CD14-positive monocyte (primary cell): ENCODE measurements around the gene TMEM132D. TPM values are rescaled to one million over a fixed set of nuclear protein-coding genes. Genes with fewer than 3 reads are reported as not detected.

Experiments
- DNase-seq, 3 donors: peaks; one replicate each; pipeline ENCODE4 v3.0.0-alpha.2; 2011 to 2022
- H2AFZ ChIP-seq: 2 replicates; pipeline ENCODE4 v1.6.0; 2012; ENCODE audit warnings: mild to moderate bottlenecking, low read depth, low read length, inconsistent platforms; ENCODE audit not compliant: insufficient read depth, poor library complexity, severe bottlenecking
- H3K27ac ChIP-seq, 2 donors: 1 replicate in 1 of 2; 2 replicates in 1 of 2; pipeline ENCODE4 v1.5.1; 2012 to 2013; ENCODE audit warnings: low read length in 2 of 2, control low read depth in 1 of 2, inconsistent platforms in 1 of 2, low read depth in 1 of 2, mild to moderate bottlenecking in 1 of 2
- H3K27me3 ChIP-seq, 2 donors: one replicate each; pipeline versions ENCODE4 v1.6.0 to v1.6.1; 2011 to 2013; ENCODE audit warnings: low read length in 2 of 2; ENCODE audit not compliant: control insufficient read depth in 2 of 2, insufficient read depth in 2 of 2
- H3K36me3 ChIP-seq, 2 donors: replicated peaks in 1 of 2; 1 replicate in 1 of 2; 2 replicates in 1 of 2; pipeline versions ENCODE4 v1.5.1 to v1.6.1; 2012 to 2013; ENCODE audit warnings: low read length in 2 of 2, control low read depth in 1 of 2, inconsistent platforms in 1 of 2, mild to moderate bottlenecking in 1 of 2; ENCODE audit not compliant: insufficient read depth in 2 of 2, control insufficient read depth in 1 of 2
- H3K4me1 ChIP-seq, 2 donors: 1 replicate in 1 of 2; 2 replicates in 1 of 2; pipeline versions ENCODE4 v1.5.1 to v1.6.1; 2012 to 2013; ENCODE audit warnings: low read length in 2 of 2, control low read depth in 1 of 2, inconsistent platforms in 1 of 2, mild to moderate bottlenecking in 1 of 2, moderate library complexity in 1 of 2; ENCODE audit not compliant: insufficient read depth in 2 of 2, control insufficient read depth in 1 of 2
- H3K4me2 ChIP-seq: replicated peaks from 2 replicates; pipeline ENCODE3; 2012; ENCODE audit warnings: low read length, moderate library complexity, mild to moderate bottlenecking; ENCODE audit not compliant: poor library complexity, severe bottlenecking; ENCODE audit errors: extremely low read depth
- H3K4me3 ChIP-seq, 3 experiments: fragments of 200-600 bp in 1 of 3; sonication (generic) in 1 of 3; replicated peaks in 1 of 3; 1 replicate in 2 of 3; 2 replicates in 1 of 3; pipeline ENCODE4 v1.5.1; 2011 to 2013; ENCODE audit warnings: low read length in 3 of 3, mild to moderate bottlenecking in 3 of 3, control low read depth in 2 of 3, low read depth in 2 of 3, inconsistent platforms in 1 of 3, moderate library complexity in 1 of 3
- H3K79me2 ChIP-seq: 2 replicates; pipeline ENCODE4 v1.6.0; 2012; ENCODE audit warnings: mild to moderate bottlenecking, control low read depth, inconsistent platforms, low read length, moderate library complexity; ENCODE audit not compliant: insufficient read depth
- H3K9ac ChIP-seq: 2 replicates; pipeline ENCODE4 v1.6.0; 2017; ENCODE audit warnings: low read length, mild to moderate bottlenecking; ENCODE audit not compliant: insufficient read depth, poor library complexity, severe bottlenecking
- H3K9me3 ChIP-seq, 2 donors: replicated peaks in 1 of 2; 1 replicate in 1 of 2; 2 replicates in 1 of 2; pipeline versions ENCODE4 v1.5.1 to v1.6.1; 2012 to 2013; ENCODE audit warnings: low read length in 2 of 2, control low read depth in 1 of 2; ENCODE audit not compliant: control insufficient read depth in 1 of 2, insufficient read depth in 1 of 2
- H4K20me1 ChIP-seq: 2 replicates; pipeline ENCODE4 v1.6.0; 2012; ENCODE audit warnings: mild to moderate bottlenecking, low read length, control low read depth, moderate library complexity; ENCODE audit not compliant: insufficient read depth
- H3K27ac Mint-ChIP-seq, 7 donors: one replicate each; pipeline ENCODE4 v1.8.0; 2020; ENCODE audit warnings: mild to moderate bottlenecking in 7 of 7, mixed read lengths in 7 of 7, moderate library complexity in 6 of 7, inconsistent platforms in 2 of 7
- H3K27me3 Mint-ChIP-seq, 3 donors: one replicate each; pipeline ENCODE4 v1.8.0; 2021 to 2022; ENCODE audit warnings: low read depth in 3 of 3, mild to moderate bottlenecking in 3 of 3, mixed read lengths in 3 of 3, moderate library complexity in 3 of 3, inconsistent platforms in 1 of 3
- H3K36me3 Mint-ChIP-seq, 2 donors: one replicate each; pipeline ENCODE4 v1.8.0; 2020; ENCODE audit warnings: mixed read lengths in 2 of 2, inconsistent platforms in 1 of 2, mild to moderate bottlenecking in 1 of 2
- H3K4me1 Mint-ChIP-seq: one replicate; pipeline ENCODE4 v1.8.0; 2020; ENCODE audit warnings: mild to moderate bottlenecking, mixed read lengths
- H3K4me3 Mint-ChIP-seq, 2 donors: one replicate each; pipeline ENCODE4 v1.8.0; 2020; ENCODE audit warnings: mild to moderate bottlenecking in 2 of 2, mixed read lengths in 2 of 2, moderate library complexity in 1 of 2
- H3K9me3 Mint-ChIP-seq, 7 donors: one replicate each; pipeline ENCODE4 v1.8.0; 2020 to 2022; ENCODE audit warnings: mixed read lengths in 7 of 7, mild to moderate bottlenecking in 6 of 7, moderate library complexity in 6 of 7, inconsistent platforms in 2 of 7
- WGBS: methylation state at CpG from one replicate; pipeline ENCODE4 v1.1.5; 2013; ENCODE audit warnings: missing lambda C conversion rate; ENCODE audit not compliant: insufficient coverage; 5-methylcytosine and 5-hydroxymethylcytosine counted together
- intact Hi-C, 2 donors: fragments of 100-400 bp; cut with micrococcal nuclease; formaldehyde crosslinking; loops; one replicate each; pipeline versions ENCODE4 v1.15.0 to v1.15.1; 2023
- polyA plus RNA-seq, 3 donors: library from polyadenylated mRNA; depleted of rRNA in 1 of 3; unstranded in 2 of 3; stranded (reverse) in 1 of 3; fragments of 300-500 nt in 2 of 3; fragments of >200 nt in 1 of 3; fragmentation: Illumina TruSeq in 2 of 3; gene quantifications; 1 replicate in 2 of 3; 2 replicates in 1 of 3; pipeline ENCODE4 v1.2.3, GENCODE V29; 2012 to 2021
- TF ChIP-seq, protein P1 (sequence below): fragments of 200-600 bp; IDR thresholded peaks from one replicate; pipeline ENCODE4 v1.8.0; 2022; ENCODE audit warnings: antibody characterized with exemption, mild to moderate bottlenecking

Gene TMEM132D
- polyA plus RNA-seq, 3 donors, result 0.04 TPM; not detected in 2

DNA sequence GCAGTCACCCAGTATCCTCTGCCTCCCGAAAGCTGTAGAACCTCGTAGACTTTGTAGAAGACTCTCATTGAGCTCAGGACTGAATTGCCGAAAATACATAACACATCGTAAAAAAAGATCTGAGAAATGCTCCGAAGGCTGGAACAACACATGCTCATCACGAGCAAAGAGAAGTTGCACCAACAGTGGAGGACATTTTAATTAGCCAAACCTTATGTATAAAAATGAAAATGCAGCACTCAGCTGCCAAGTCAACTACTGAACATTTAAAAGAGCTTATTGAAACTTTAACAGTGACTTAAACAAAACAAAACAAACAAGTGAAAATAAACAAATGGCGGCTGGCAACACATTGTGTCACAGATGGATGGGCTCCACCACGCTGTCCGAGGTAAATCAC lies 519.9 kb downstream of the TMEM132D start:
- DNase-seq, result no peak
- no peaks in the 10 kb centered on the region for H3K27me3 Mint-ChIP-seq
- H3K4me1 Mint-ChIP-seq, result no peaks in the 10 kb centered on the region
- Histone ChIP-seq H3K4me2 (no peak overlapping the region), H3K4me1 (no peaks in the 10 kb centered on the region), H3K9me3 (peaks cover 23 to 44% of the 10 kb centered on the region in 2 donors), H3K79me2 (no peaks in the 10 kb centered on the region), H3K36me3 (no peaks in the 10 kb centered on the region), H3K27ac (no peak overlapping the region), H3K9ac (no peak overlapping the region), H3K4me3 (no peak overlapping the region), H3K27me3 (no peaks in the 10 kb centered on the region), H4K20me1 (no peaks in the 10 kb centered on the region), H2AFZ (no peak overlapping the region)
- H3K27ac Mint-ChIP-seq, result no peak overlapping the region
- TF ChIP-seq, protein P1, sequence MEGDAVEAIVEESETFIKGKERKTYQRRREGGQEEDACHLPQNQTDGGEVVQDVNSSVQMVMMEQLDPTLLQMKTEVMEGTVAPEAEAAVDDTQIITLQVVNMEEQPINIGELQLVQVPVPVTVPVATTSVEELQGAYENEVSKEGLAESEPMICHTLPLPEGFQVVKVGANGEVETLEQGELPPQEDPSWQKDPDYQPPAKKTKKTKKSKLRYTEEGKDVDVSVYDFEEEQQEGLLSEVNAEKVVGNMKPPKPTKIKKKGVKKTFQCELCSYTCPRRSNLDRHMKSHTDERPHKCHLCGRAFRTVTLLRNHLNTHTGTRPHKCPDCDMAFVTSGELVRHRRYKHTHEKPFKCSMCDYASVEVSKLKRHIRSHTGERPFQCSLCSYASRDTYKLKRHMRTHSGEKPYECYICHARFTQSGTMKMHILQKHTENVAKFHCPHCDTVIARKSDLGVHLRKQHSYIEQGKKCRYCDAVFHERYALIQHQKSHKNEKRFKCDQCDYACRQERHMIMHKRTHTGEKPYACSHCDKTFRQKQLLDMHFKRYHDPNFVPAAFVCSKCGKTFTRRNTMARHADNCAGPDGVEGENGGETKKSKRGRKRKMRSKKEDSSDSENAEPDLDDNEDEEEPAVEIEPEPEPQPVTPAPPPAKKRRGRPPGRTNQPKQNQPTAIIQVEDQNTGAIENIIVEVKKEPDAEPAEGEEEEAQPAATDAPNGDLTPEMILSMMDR, result no peak
- peaks cover 0 to 20% (median 5%) of the 10 kb centered on the region in 7 donors for H3K9me3 Mint-ChIP-seq
- intact Hi-C loops, result loop anchor here in 1 of 2 donors (5.0 kb wide), 1 partner anchor 697 kb away; no protein-coding TSS in a partner anchor
- WGBS, result 89% methylated on average over 6 of the region's 9 CpGs
- H3K36me3 Mint-ChIP-seq, result no peaks in the 10 kb centered on the region
- H3K4me3 Mint-ChIP-seq, result no peak overlapping the region

DNA sequence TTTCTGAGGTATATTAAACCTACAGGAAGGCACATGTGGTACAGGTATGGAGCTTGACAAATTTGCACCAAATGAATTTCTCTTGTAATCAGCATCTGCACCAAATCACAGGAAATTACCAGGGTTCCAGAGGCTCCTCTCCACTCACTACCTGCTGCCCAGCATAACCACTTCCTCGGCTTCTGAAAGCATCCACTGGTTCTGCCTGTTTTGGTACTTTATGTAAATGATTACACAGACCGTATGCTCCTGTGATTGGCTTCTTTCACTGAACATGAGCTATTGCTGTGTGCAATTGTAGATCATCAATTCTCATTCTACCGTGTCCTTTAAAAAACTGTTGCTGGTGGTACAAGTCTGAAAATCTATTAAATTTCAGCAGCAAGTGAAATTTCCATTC lies 522.1 kb downstream of the TMEM132D start:
- TF ChIP-seq, protein P1, result no peak
- Mint-ChIP-seq H3K27me3 (no peaks in the 10 kb centered on the region), H3K27ac (no peak overlapping the region), H3K9me3 (peaks cover 0 to 20% (median 5%) of the 10 kb centered on the region in 7 donors), H3K36me3 (no peaks in the 10 kb centered on the region), H3K4me1 (no peaks in the 10 kb centered on the region), H3K4me3 (no peak overlapping the region)
- Histone ChIP-seq H2AFZ (no peak overlapping the region), H3K27ac (no peak overlapping the region), H4K20me1 (no peaks in the 10 kb centered on the region), H3K4me3 (no peak overlapping the region), H3K36me3 (no peaks in the 10 kb centered on the region), H3K9ac (no peak overlapping the region), H3K79me2 (no peaks in the 10 kb centered on the region), H3K27me3 (no peaks in the 10 kb centered on the region), H3K4me2 (no peak overlapping the region), H3K4me1 (no peaks in the 10 kb centered on the region), H3K9me3 (peaks cover 23 to 41% of the 10 kb centered on the region in 2 donors)
- no peak for DNase-seq
- intact Hi-C loops, result loop anchor here in 1 of 2 donors (5.0 kb wide), 1 partner anchor 694 kb away; no protein-coding TSS in a partner anchor
- no CpG with 5 or more reads among the region's 3 CpGs for WGBS
